Measurements from ENCODE around the gene NXPE2. TPM values are rescaled to one million over a fixed set of nuclear protein-coding genes. Genes with fewer than 3 reads are reported as not detected.

NXPE2 gene
- total RNA-seq, 2 donors from 2014 or later, result not detected

Other genes with a start within 250 kb of the NXPE2 start
- 10 to 100 TPM; 92.1 to 95.9 TPM for gene REXO2, start 239.1 kb upstream of the NXPE2 start, total RNA-seq
- not detected for gene NXPE1, start 118.6 kb upstream of the NXPE2 start, total RNA-seq
- not detected for gene NXPE4, start 82.7 kb upstream of the NXPE2 start, total RNA-seq